Upper lobe of right lung (tissue), 1 donor: Measurements from ENCODE around the gene UBTF. TPM values are rescaled to one million over a fixed set of nuclear protein-coding genes. Genes with fewer than 3 reads are reported as not detected.

Experiments used
- ATAC-seq: fragments of 200-7000 bp; cut with Tn5 transposase; one replicate; pipeline ENCODE4 v1.9.1; 2020; ENCODE audit warnings: mild to moderate bottlenecking, moderate library complexity
- DNase-seq: peaks from one replicate; pipeline ENCODE4 v3.0.0-alpha.2; 2020
- H3K27ac ChIP-seq: fragments of 200-600 bp; one replicate; pipeline ENCODE4 v1.8.0; 2022
- H3K27me3 ChIP-seq: fragments of 200-600 bp; one replicate; pipeline ENCODE4 v1.8.0; 2022; ENCODE audit warnings: mild to moderate bottlenecking
- H3K36me3 ChIP-seq: fragments of 200-600 bp; one replicate; pipeline ENCODE4 v1.8.0; 2022
- H3K4me1 ChIP-seq: fragments of 200-600 bp; one replicate; pipeline ENCODE4 v1.8.0; 2022
- H3K4me3 ChIP-seq: fragments of 200-600 bp; one replicate; pipeline ENCODE4 v1.8.0; 2022; ENCODE audit warnings: mild to moderate bottlenecking
- H3K9me3 ChIP-seq: fragments of 200-600 bp; one replicate; pipeline ENCODE4 v1.8.0; 2022
- intact Hi-C: fragments of 100-400 bp; cut with DNase I; formaldehyde crosslinking; loops from one replicate; pipeline ENCODE4 v1.11.0; 2022
- total RNA-seq: library from RNA; stranded (reverse); fragmentation: NEBNext Ultra II Directional; extraction: Animal tissue kit (Norgen Biotek cat#: 25700); gene quantifications from one replicate; pipeline ENCODE4 v1.2.1, GENCODE V29; 2021
- TF ChIP-seq, protein P1 (sequence below): fragments of 200-600 bp; IDR thresholded peaks from one replicate; pipeline ENCODE4 v1.8.0; 2022; ENCODE audit warnings: antibody characterized with exemption
- donor health status: DM: no; HTN: yes; CAD: no; lungs with severe emphysema.

UBTF gene
- total RNA-seq, 1 donor from 2014 or later, result 62.6 TPM

DNA sequence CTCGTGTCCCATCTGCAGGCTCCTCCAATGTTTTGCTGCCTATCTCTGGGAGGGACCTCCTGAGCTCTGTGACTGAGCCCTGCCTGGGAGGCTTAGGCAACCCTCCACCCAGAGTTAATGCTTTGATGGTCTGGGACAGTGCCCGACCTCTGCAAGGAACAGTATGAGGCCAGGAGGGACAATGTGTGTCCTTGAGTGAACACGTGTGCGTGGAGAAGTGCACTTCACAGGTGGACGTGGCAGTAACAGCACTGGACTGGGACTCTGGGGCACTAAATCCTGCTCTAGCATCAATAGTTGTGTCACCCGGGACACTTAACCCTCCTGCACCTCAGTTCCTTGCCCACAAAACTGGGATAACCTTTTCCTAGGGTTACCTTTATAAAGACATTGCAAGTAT is 4.6 kb downstream of the UBTF start:
- H3K27ac ChIP-seq, result no peak overlapping the region
- no peak for ATAC-seq
- no peak for DNase-seq
- intact Hi-C loops, result loop anchor here (5.0 kb wide), 1 partner anchor 107 kb away; the partner anchor contains the start of gene SLC25A39
- TF ChIP-seq, protein P1, sequence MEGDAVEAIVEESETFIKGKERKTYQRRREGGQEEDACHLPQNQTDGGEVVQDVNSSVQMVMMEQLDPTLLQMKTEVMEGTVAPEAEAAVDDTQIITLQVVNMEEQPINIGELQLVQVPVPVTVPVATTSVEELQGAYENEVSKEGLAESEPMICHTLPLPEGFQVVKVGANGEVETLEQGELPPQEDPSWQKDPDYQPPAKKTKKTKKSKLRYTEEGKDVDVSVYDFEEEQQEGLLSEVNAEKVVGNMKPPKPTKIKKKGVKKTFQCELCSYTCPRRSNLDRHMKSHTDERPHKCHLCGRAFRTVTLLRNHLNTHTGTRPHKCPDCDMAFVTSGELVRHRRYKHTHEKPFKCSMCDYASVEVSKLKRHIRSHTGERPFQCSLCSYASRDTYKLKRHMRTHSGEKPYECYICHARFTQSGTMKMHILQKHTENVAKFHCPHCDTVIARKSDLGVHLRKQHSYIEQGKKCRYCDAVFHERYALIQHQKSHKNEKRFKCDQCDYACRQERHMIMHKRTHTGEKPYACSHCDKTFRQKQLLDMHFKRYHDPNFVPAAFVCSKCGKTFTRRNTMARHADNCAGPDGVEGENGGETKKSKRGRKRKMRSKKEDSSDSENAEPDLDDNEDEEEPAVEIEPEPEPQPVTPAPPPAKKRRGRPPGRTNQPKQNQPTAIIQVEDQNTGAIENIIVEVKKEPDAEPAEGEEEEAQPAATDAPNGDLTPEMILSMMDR, result no peak
- peaks cover 44% of the 10 kb centered on the region for H3K36me3 ChIP-seq
- no peaks in the 10 kb centered on the region for H3K27me3 ChIP-seq
- no peaks in the 10 kb centered on the region for H3K9me3 ChIP-seq
- H3K4me1 ChIP-seq, result peaks cover 29% of the 10 kb centered on the region
- H3K4me3 ChIP-seq, result no peak overlapping the region

DNA sequence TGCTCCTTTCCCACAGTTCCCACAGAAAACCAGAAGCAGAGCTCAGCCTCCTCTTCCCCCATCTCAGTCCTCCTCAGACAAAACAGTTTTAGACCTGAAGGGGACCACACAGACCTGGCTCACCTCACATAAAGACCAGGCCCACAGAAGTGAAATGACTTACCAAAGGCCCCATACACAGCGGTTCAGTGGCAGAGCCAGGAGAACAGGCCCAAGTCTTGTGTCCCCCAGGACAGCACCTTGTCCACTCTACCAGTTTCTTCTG is 5.3 kb downstream of the UBTF start:
- TF ChIP-seq, protein P1, result no peak
- no peak for DNase-seq
- no peaks in the 10 kb centered on the region for H3K27me3 ChIP-seq
- H3K36me3 ChIP-seq, result peaks cover 52% of the 10 kb centered on the region
- no peaks in the 10 kb centered on the region for H3K9me3 ChIP-seq
- peaks cover 30% of the 10 kb centered on the region for H3K4me1 ChIP-seq
- intact Hi-C loops, result no loop called here
- no peak for ATAC-seq
- no peak overlapping the region for H3K27ac ChIP-seq
- H3K4me3 ChIP-seq, result no peak overlapping the region

DNA sequence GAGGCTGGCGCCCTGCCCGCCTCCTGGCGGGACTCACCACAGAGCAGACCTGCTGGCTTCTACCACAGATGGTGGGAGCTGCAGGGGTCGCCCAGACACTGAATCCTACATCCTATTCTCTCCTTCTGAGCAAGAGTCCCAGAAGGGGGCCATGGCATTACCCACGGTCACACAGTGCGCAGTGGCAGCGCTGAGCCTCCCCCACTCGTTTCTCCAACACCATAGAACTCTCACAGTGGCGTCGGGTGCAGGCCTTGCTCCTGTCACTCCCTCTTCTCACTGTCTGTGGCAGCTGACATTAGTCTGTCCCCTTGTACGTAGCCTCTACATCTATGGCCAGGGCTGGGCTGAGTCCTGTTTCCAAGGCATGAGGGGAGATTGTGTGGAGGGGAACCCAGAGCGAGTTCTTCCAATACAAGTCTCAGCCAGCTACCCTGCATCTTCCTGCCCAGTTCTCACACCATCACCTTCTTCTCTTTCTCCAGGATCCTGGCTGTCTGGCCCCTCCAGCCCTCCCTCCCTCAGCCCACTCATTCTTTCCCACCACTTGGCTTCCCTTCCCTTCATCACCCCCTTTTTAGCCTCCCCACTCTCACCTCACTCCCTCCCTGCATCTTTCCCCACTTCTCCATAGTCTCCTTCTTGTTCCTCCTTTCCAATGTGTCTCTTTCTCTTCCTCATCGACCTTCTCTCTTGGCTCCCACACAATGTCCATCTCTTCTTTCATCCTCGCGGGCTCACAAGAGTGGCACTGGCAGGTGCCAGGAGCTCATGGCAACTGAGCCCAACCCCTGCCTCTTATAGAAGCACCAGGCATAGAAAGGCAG is 5.9 kb downstream of the UBTF start:
- TF ChIP-seq, protein P1, result no peak
- no peak for DNase-seq
- Histone ChIP-seq H3K9me3 (no peaks in the 10 kb centered on the region), H3K4me3 (no peak overlapping the region), H3K27ac (no peak overlapping the region), H3K4me1 (peaks cover 30% of the 10 kb centered on the region), H3K36me3 (peaks cover 57% of the 10 kb centered on the region), H3K27me3 (no peaks in the 10 kb centered on the region)
- ATAC-seq, result no peak
- intact Hi-C loops, result no loop called here

DNA sequence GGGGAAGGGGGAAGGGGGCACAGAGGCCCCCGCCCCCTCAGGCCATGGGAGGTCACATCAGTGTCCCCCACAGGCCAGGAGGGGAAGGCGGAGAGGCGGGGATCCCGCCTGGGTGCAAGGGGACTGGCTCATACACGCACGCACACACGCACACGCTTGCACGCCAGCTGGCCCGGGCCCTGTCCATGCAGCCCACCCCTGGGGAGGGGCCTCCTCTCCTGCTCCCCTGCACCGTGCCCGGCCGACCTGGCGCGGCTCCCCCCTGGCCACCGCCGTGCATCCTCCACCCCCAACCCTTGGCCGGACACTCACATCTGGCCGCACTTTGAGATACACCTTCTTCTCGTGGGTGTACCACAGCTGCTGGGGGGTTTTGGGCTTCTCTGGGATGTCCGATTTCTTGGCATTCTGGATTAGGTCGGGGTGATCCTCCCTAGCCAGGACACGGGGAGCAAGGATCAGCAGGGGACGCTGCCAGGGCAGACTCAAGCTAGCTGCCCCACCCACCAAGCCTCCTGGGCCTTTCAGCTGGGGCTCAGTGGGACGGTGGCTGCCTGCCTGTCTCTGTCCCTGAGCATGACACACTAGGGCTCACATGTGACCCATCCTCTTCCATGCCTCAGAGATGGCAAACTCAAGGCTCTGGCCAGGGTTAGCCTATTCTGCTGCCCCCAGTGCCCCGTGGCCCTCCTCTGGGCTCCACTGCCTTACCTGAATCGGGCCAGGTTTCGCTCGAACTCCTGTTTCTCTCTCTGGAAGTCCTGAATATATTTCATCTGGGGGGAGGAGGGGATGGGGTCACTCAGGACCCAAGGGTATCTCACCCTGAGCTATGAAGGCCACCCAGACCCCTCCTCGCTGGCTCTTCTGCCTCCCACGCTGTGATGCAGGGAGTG is 6.7 kb downstream of the UBTF start:
- ATAC-seq (no peak), DNase-seq (no peak)
- no peak overlapping the region for H3K27ac ChIP-seq
- peaks cover 66% of the 10 kb centered on the region for H3K36me3 ChIP-seq
- no peaks in the 10 kb centered on the region for H3K27me3 ChIP-seq
- intact Hi-C loops, result no loop called here
- H3K4me1 ChIP-seq, result peaks cover 25% of the 10 kb centered on the region
- no peaks in the 10 kb centered on the region for H3K9me3 ChIP-seq
- TF ChIP-seq, protein P1, result no peak
- no peak overlapping the region for H3K4me3 ChIP-seq

DNA sequence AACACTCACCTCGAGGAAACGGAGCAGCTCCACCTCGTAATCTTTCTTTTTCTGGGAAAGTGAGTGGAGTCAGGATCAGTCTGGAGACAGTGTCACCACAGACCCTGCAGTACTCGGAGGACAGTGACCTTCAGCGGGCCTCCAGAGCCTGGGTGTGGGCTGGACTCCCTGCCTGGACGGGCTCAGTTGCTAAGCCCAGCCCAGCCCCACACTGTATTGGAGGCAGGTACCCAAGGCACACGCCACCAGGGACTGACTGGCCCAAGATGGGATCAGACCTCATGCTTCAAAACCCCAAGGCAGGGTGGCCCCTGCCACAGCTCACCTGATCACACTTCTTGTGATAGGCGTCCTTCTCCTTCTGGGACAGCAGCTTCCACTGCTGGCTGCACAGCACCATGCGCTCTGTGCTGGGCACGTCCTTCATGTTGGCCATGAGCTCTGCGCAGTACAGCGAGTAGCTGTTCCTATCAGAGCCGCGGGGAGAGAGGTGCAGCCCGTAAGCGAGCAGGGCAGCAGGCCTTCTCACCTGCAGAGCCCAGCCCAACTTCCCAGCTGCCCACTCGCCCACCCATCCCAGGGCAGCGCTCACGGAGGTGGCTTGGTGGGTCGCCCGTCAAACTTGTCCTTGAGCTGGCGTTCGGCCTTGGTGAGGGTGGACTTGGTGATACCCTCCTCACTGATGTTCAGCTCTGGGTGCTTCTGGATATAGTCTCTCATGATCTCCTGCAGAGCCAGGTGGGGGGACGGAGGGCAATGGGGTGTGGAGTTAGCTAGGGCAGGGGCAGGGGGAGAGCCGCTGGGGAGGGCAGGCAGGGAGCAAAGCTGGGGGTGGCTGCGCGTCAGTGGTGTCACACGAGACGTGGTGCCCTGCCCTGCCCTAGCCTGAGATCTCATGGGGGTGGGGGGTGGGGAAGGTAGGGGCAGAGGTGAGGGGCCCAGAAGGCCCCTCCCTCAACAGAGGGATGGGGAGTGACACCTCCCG is 7.9 kb downstream of the UBTF start:
- no peak for DNase-seq
- Histone ChIP-seq H3K9me3 (no peaks in the 10 kb centered on the region), H3K27me3 (no peaks in the 10 kb centered on the region), H3K4me1 (peaks cover 14% of the 10 kb centered on the region), H3K4me3 (no peak overlapping the region), H3K27ac (no peak overlapping the region), H3K36me3 (peaks cover 71% of the 10 kb centered on the region)
- TF ChIP-seq, protein P1, result no peak
- no peak for ATAC-seq
- intact Hi-C loops, result no loop called here
